ENCODE measurements around the gene NAGA.
"Not testable (repeated sequence)": the region's sequence is repeated elsewhere in the genome, so short reads cannot be mapped to it uniquely, and the experiment has no call there.

Gene NAGA

GRCh38 chr22:42070517-42071422, at the start of gene NAGA:
Gene NAGA, minus strand, starts transcription at chr22:42070812. Its CDS starts 515 bp downstream, at chr22:42070297.
- peak; percentile 94 for DNase-seq (ENCODE audit: low read depth, low spot score)

DNA sequence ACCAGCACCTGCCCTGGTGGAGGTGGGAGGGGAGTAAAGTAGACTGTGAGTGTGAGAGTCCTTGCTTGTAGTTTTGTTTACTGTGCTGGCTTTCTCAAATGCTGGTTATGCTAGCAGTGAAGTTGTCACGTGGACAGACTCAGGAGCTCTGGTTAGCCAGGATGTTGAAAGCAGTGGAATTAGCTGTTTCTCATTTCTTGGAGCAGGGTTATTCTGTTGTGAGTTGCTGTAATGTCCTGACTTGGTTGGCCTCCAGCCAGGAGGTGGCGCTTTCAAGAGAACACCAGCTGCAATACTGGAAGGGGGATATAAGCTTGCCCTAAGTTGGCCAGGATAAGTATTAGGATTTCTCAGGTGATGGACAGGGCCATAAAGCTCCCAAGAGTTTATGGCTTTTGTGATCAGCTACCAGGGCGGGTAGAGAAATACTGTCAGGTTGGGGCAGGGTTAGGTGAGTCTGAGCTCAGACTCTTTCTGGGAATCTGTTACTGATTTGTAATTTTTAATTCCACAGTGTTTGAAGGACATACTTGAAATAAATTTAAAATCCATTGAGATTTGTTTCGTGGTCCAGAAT, 46.3 kb upstream of the NAGA start:
- DNase-seq (ENCODE audit: low read depth, low spot score) = no peak

GRCh38 chr22:42115420-42115830, 44.8 kb upstream of the NAGA start:
- DNase-seq (ENCODE audit: low read depth, low spot score) = not testable (repeated sequence)

- DNase-seq (ENCODE audit: low read depth, low spot score) = no peak
These were observed 44.1 kb upstream of the NAGA start for GRCh38 chr22:42114721-42115120.

- not testable (repeated sequence) for DNase-seq (ENCODE audit: low read depth, low spot score)
These were observed 42.2 kb upstream of the NAGA start for GRCh38 chr22:42112793-42113192.

DNA sequence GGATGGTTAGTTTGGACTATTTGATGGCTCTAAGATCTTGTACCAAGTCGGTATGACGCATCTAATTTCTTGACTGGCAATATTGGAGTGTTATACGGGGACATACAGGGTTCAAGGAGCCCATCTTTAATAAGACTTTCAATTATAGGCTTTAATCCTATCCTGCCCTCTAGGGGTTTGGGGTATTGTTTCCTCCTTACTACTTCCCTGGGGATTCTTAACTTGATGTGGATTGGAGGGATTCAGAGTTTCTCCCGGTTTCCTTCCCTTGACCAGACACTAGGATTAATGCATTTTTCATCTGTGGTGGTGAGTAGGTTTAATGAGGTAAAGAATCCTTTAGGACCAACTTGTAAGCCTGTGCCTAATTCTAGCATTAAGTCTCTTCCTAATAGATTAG, 41.2 kb upstream of the NAGA start:
- DNase-seq (ENCODE audit: low read depth, low spot score) = no peak

GRCh38 chr22:42108848-42109247, 38.2 kb upstream of the NAGA start:
- no peak for DNase-seq (ENCODE audit: low read depth, low spot score)

DNA sequence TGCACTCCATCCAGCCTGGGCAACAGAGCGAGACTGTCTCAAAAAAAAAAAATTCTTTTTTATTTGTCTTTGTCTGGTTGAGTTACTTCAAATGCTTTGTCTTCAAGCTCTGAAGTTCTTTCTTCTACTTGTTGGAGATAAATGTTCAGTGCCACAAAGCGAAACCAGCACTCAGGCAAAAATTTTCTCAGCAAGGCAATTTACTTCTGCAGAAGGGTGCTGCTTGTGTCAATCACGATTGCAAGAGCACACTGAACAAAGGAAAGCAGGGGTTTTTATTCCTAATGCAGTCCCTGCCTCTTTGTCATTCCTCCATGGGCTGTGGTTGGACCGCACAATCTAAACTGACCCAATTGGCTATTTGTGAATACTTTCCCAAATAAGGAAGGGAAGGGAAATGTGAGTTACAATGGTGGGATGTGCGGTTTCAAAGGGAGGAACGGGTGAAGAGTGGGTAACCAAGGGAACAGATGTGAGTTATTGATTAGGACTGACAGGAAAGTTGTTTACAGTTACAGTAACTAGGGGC, 33.8 kb upstream of the NAGA start:
- not testable (repeated sequence) for DNase-seq (ENCODE audit: low read depth, low spot score)

GRCh38 chr22:42101199-42101598, 30.6 kb upstream of the NAGA start:
- no peak for DNase-seq (ENCODE audit: low read depth, low spot score)

DNA sequence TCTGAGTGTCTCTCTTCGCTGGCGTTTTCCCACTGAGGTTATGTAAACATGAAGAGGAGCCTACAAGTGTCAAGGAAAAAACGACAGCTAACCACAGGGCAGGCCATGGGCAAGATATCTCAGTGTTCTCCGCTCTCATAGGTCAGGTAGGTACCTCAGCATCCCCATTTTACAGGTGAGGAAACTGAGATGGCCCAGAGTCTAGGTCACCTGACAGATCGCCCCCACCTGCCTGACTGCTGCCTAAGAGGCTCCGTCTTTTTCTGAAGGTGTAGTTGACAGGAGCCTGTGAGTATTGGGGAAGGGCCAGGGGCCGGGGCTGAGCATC, 20.8 kb upstream of the NAGA start:
- no peak for DNase-seq (ENCODE audit: low read depth, low spot score)

DNA sequence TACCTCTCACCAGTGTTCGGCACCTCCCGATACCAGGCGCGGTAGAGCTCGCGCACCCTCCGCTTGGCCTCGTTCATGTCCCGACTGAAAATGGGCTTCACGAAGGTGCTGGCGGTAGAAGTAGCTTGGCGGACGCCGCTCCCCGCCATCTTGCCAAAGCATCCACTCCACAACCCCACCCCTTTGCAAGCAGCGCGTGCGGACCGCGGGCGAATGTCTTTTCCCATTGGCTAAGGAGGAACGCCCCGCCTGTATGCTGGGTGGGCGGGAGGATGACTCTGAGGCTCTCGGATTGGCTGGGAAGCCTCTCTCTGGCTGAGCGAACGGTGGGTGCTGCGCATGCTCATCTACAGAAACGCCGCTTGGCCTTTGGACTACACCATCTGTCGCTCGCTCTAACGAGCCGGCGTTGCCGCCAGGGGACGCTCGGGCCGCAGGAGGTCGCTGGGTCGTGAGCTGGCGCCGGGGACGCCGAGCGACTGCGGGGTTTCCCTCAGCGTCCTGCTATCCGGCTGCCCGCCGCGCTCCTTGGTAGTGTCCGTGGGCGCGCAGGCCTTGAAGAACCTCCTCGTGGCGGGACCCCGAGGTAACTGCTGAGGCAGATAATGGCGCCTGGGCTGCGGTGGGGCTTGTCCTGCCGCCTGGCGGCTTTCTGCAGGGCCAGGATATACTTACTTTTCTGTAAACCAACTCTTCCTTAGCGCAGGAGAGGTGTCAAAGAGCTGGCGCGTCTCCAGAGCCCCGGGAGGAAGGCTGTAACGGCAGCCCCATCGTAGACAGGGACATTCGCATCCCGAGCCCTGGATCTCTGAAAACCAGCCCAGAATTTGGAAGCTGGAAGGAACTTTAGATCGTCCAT, 20.2 kb upstream of the NAGA start, which contains the start of gene NDUFA6:
TSS of gene NDUFA6 (minus strand) at position 177 of the 859 bp plus-strand sequence. CDS start at position 149, 28 bp downstream.
- peak; percentile 96 for DNase-seq (ENCODE audit: low read depth, low spot score)

DNA sequence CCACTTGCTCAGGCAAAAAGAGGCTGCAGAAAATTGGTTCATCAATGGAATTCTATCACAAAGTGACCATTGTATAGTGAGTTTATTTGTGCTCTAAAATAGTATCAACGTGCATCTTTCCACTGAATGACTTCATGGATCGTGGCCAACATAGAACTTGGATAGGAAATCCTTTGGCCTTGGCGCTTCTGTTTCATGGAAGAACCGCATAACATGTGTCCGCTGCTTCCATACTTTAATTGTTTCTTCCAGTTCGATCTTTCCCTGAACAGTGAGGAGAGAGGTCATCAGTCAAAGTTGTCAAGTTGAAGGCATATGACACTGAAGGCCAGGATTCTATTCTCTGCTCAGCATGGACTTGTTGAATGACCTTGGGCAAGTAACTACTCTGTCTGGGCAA, 15.4 kb upstream of the NAGA start:
- DNase-seq (ENCODE audit: low read depth, low spot score) = no peak

GRCh38 chr22:42084874-42085273, 14.3 kb upstream of the NAGA start:
- DNase-seq (ENCODE audit: low read depth, low spot score) = no peak

- DNase-seq (ENCODE audit: low read depth, low spot score) = no peak
These were observed 12.5 kb upstream of the NAGA start for GRCh38 chr22:42083119-42083518.

DNA sequence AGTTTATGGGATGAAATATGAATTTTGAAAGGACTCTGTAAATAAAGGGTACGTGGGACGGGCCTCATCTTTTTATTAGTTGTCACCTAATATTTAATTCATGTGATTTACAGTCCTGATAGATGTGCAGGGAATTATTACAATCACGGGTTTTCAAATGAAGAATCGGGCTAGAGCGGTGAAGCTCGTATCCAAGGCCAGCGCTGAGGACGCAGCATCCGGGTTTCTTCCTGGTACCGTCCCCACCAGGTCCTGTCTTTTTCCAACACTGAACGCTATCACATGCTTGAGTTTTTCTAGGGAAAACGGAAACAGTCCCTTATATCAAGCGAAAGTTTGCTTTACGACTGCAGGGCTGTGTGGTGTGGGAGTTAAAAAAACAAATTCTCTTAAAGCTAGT, 9.7 kb upstream of the NAGA start:
- no peak for DNase-seq (ENCODE audit: low read depth, low spot score)

DNA sequence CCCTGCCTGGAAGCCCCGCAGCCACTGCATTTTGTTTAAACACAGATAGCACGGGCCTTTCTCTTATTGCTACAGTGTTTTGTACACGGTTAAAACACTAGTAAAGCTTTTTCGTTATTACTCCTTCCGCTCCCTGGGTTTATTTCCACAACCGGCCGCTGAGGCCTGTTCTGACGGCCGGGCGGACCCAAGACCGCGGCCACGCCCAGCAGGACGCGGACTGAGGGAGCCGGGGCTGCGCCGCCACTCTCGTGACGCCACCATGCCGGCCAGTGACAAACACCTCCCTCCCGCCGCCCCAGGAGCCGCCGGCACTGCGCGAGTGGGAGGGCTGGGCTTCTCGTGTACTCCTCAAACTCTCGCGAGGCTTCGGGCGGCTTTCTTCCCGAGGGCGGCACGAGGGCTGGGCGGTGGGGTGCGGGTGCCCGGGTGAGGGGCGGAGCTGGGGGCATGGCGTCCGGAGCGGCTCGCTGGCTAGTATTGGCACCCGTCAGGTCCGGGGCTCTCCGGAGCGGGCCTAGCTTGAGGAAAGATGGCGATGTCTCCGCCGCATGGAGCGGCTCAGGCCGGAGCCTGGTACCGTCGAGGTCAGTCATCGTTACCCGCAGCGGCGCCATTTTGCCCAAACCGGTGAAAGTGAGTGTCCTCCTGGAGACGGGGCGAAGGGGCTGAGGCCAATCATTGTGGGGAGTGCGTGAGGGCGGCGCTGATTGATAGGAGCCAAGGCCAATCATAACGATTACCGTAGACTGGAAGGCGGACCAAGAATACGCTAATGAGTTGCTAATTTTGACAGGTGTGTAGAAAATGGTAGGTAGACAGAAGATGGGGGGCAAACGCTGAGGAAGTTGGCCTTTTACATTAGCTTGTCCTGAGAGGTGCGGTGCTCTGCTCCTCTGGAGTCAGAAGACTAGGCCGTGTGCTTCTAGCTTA, 9.0 kb upstream of the NAGA start, which contains the start of gene SMDT1:
TSS of gene SMDT1 (plus strand) at position 382 of the 933 bp plus-strand sequence. CDS start at position 451, 69 bp downstream.
- DNase-seq (ENCODE audit: low read depth, low spot score) = peak; percentile 89

GRCh38 chr22:42078469-42079318, 8.1 kb upstream of the NAGA start:
- no peak for DNase-seq (ENCODE audit: low read depth, low spot score)

DNA sequence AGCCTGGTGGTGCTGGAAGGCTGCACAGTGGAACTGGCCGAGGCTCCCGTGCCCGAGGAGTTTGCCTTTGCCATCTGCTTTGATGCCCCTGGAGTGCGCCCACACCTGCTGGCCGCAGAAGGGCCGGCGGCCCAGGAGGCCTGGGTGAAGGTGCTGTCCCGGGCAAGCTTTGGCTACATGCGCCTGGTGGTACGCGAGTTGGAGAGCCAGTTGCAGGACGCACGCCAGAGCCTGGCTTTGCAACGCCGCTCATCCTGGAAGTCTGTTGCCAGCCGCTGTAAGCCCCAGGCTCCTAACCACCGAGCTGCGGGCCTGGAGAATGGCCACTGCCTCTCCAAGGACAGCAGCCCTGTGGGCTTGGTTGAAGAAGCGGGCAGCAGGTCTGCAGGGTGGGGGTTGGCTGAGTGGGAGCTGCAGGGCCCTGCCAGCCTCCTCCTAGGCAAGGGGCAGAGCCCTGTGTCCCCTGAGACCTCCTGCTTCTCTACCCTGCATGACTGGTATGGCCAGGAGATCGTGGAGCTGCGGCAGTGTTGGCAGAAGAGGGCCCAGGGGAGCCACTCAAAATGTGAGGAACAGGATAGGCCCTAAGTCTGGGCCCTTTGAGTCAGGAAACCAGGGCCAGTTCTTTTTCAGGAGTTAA, 7.0 kb upstream of the NAGA start:
- no peak for DNase-seq (ENCODE audit: low read depth, low spot score)
